ENCODE data around the gene HEMGN.

HEMGN gene

DNA sequence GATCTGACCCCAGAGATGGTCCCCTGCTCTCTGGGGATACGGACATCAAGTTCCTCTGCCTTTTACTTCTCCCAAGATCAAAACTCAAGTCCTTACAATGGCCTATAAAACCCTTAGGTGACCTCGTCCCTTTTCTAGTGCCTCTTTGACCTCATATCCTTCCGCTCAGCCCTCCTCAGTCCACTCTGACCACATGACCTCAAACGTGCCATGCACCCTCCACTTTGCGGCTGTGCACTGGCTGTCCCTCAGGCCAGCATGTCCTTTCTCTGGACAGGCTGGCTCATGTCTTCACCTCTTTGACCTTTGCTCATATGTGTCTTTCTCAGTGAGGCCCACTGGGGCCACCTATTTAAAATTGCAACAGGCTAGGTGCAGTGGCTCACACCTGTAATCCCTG lies 30.3 kb downstream of the HEMGN start:
- no peak for TF ChIP-seq ZFX (IDR thresholded peaks at IDR 0.05)
- TF ChIP-seq, protein P1, sequence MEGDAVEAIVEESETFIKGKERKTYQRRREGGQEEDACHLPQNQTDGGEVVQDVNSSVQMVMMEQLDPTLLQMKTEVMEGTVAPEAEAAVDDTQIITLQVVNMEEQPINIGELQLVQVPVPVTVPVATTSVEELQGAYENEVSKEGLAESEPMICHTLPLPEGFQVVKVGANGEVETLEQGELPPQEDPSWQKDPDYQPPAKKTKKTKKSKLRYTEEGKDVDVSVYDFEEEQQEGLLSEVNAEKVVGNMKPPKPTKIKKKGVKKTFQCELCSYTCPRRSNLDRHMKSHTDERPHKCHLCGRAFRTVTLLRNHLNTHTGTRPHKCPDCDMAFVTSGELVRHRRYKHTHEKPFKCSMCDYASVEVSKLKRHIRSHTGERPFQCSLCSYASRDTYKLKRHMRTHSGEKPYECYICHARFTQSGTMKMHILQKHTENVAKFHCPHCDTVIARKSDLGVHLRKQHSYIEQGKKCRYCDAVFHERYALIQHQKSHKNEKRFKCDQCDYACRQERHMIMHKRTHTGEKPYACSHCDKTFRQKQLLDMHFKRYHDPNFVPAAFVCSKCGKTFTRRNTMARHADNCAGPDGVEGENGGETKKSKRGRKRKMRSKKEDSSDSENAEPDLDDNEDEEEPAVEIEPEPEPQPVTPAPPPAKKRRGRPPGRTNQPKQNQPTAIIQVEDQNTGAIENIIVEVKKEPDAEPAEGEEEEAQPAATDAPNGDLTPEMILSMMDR (conservative IDR thresholded peaks at IDR 0.05) = no peak
- no peak overlapping the region for H3K27ac ChIP-seq

DNA sequence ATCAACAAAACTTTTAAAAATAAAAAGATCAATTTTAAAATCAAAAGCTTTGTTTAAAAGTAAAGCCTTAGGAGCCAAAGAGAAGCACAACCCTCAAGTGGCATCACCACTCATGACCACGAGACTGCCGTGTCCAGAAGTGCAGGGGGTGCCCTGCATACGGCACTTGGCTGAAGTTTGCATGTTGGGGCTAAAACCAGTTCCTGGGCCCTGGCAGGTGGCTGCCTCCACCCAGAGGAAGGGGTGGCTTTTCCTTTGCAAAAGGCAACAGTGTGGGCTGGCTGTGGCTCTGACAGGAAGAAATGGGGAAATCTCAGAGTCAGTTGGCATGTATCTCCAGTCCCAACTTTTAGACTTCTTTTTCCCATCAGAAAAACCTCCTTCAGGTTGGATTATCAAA lies 30.9 kb downstream of the HEMGN start:
- no peak for TF ChIP-seq ZFX (IDR thresholded peaks at IDR 0.05)
- TF ChIP-seq, protein P1 (conservative IDR thresholded peaks at IDR 0.05) = no peak
- H3K27ac ChIP-seq = no peak overlapping the region

DNA sequence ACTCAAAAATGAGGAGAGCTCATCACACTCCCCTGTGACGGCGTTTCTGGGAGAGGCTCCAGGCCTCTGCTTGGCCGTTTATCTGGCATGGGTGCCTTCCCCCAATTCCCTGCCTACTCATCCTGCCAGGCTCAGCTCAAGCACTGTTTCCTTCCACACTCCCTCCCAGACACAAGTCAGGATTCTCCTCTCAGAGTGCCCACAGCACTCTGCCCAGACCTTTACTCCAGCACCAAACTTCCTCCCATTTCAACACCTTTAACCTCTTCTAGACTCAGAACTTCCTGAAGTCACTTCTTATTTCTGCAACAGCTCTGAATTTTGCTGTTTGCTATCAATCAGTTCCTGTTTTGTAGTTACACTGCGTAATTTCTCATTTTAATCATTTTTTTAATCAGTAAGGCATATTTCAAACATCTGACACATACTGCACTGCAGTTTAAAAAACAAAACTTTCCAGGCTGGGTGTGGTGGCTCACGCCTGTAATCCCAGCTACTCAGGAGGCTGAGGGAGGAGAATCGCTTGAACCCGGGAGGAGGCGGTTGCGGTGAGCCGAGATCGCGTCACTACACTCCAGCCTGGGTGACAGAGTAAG lies 31.6 kb downstream of the HEMGN start:
- no peak overlapping the region for H3K27ac ChIP-seq
- TF ChIP-seq, protein P1 (conservative IDR thresholded peaks at IDR 0.05) = no peak
- TF ChIP-seq ZFX (IDR thresholded peaks at IDR 0.05) = no peak

DNA sequence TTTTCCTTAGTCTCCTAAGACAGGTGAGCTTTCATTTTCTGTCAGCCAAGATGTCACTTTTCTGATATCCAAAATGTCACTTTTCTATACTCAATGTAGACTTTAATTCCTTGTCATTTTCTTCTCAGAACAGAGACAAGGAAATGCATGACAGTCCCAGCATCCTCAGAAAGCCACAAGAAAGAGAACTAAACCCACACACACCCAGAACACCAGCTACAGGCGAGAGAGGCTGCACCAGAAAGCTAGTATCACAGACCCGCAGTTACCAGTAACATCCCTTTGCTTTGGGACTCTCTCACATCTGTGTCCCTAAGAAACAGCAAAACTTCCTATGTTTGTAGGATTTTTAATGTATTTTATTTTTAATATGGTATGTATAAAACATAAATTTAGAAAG lies 32.7 kb downstream of the HEMGN start:
- TF ChIP-seq ZFX (IDR thresholded peaks at IDR 0.05) = no peak
- TF ChIP-seq, protein P1 (conservative IDR thresholded peaks at IDR 0.05) = no peak
- H3K27ac ChIP-seq = no peak overlapping the region

DNA sequence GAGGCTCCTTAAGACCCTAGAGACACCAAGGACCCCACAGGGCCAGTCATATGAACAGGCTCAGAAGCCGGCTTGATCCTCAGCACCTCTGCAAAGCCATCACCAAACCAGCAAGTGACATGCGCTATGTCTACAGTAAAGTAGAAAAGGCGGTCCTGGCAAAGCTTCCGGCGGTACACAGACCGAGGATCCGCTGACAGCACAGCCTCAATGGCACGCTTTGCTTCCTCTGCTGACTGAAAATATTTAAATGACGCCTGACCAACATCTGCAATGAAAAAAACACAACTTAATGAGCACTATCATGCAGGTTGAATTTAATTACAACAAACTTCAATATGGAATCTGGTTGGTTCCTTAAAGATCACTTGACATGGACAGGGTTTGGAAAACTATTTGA lies 33.2 kb downstream of the HEMGN start:
- no peak for TF ChIP-seq ZFX (IDR thresholded peaks at IDR 0.05)
- TF ChIP-seq, protein P1 (conservative IDR thresholded peaks at IDR 0.05) = no peak
- no peak overlapping the region for H3K27ac ChIP-seq

DNA sequence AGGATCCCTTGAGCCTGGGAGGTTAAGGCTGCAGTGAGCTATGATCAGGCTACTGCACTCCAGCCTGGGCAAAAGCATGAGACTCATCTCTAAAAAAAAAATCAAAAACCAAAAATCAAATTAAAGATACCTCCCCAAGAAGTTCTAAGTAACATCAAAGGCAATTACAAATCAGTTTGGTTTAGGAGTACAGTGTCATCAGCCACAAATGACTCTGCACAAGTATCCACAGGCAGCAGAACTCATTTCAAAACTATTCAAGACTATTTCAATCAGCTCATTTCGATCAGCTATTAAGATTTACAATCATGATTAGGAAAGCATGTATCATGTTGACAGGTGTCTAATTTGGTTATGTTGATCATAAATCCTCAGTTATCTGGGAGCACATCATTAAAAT lies 34.8 kb downstream of the HEMGN start:
- no peak for TF ChIP-seq ZFX (IDR thresholded peaks at IDR 0.05)
- TF ChIP-seq, protein P1 (conservative IDR thresholded peaks at IDR 0.05) = no peak
- no peak overlapping the region for H3K27ac ChIP-seq

DNA sequence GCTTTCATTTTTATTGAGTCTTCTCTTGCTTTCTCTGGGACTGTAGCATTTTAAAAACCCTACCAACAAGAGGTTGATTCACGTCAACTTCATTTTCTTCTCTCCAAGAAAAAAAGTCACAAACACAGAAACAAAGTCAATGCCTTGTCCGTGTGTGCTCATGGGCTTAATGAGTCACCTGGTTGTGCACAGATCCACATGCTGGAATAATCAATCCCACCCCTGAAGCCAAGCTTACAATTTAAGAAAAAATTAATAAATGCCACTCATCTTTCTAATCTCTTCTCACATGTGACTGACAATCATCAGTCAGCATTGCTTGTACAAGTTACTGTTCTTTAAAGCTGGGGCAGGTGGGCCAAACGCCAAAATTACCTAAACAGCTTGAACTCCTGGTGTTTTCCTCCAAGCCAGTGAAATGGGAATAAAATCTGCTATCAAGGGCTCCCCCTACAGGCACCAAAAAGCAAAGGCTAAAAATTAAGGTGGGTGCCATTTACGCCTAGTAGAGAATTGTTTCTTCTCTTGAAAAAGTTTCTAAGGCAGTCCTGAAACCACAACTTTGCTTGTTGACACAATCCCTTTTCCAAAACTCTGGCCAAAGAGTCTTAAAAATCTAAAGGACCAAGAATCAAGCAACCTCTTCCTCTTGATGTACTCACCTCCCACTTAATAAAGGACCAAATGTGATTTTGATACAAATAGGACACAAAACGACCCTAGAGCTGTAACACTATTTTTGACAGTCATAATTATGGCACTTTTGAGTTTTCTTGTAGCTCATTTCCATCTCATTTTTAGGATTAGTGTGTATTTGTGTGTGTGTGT lies 37.0 kb downstream of the HEMGN start:
- no peak overlapping the region for H3K27ac ChIP-seq
- TF ChIP-seq ZFX (IDR thresholded peaks at IDR 0.05) = no peak
- TF ChIP-seq, protein P1 (conservative IDR thresholded peaks at IDR 0.05) = peak; percentile 95
